Psoas muscle (tissue), 8 donors: ENCODE measurements around the gene ABCC6. TPM values are rescaled to one million over a fixed set of nuclear protein-coding genes. Genes with fewer than 3 reads are reported as not detected.

Source experiments
- ATAC-seq, 4 donors: fragments of 200-7000 bp; cut with Tn5 transposase; one replicate each; pipeline ENCODE4 v1.9.1; 2020; ENCODE audit warnings: moderate library complexity in 3 of 4, mild to moderate bottlenecking in 2 of 4
- DNase-seq, 2 donors: peaks; one replicate each; pipeline ENCODE4 v3.0.0-alpha.2; 2020
- H3K27ac ChIP-seq: fragments of 200-600 bp; one replicate; pipeline ENCODE4 v1.8.0; 2022
- H3K27me3 ChIP-seq, 3 donors: fragments of 200-600 bp in 1 of 3; one replicate each; pipeline versions ENCODE4 v1.6.1 to v1.8.0; 2013 to 2022; ENCODE audit warnings: low read length in 2 of 3, mild to moderate bottlenecking in 2 of 3, moderate library complexity in 1 of 3; ENCODE audit not compliant: insufficient read depth in 3 of 3
- H3K36me3 ChIP-seq, 2 donors: fragments of 200-600 bp in 1 of 2; one replicate each; pipeline versions ENCODE4 v1.6.1 to v1.8.0; 2013 to 2022; ENCODE audit warnings: low read depth in 1 of 2, mild to moderate bottlenecking in 1 of 2, moderate library complexity in 1 of 2; ENCODE audit not compliant: insufficient read depth in 1 of 2
- H3K4me1 ChIP-seq: fragments of 200-600 bp; one replicate; pipeline ENCODE4 v1.8.0; 2022
- H3K4me3 ChIP-seq: fragments of 200-600 bp; one replicate; pipeline ENCODE4 v1.8.0; 2022; ENCODE audit warnings: mild to moderate bottlenecking
- H3K9me3 ChIP-seq: fragments of 200-600 bp; one replicate; pipeline ENCODE4 v1.8.0; 2022
- CTCF ChIP-seq: fragments of 200-600 bp; IDR thresholded peaks from one replicate; pipeline ENCODE4 v1.8.0; 2022; ENCODE audit warnings: antibody characterized with exemption
- WGBS, 3 donors: extraction: QIAGEN DNeasy Blood & Tissue Kit; methylation state at CpG; one replicate each; pipeline versions ENCODE4 v1.1.6 to v1.1.7; 2013; 5-methylcytosine and 5-hydroxymethylcytosine counted together
- intact Hi-C, 2 donors: fragments of 100-400 bp; cut with DNase I; formaldehyde crosslinking; loops; one replicate each; pipeline versions ENCODE4 v1.11.0 to v1.14.2; 2022
- polyA plus RNA-seq, 3 donors: library from polyadenylated mRNA; stranded (reverse); fragments of 200-250 nt; gene quantifications; one replicate each; pipeline ENCODE4 v1.2.3, GENCODE V29; 2013
- total RNA-seq, 4 donors: library from RNA; stranded (reverse); fragmentation: NEBNext Ultra II Directional in 2 of 4; extraction: Animal tissue kit (Norgen Biotek cat#: 25700) in 2 of 4; gene quantifications; one replicate each; pipeline versions ENCODE4 v1.2.1 to v1.2.4, GENCODE V29; 2021 to 2023
- donor health status: healthy with polysubstance abuse.
- donor health status: DM: no; HTN: no; CAD: no; lungs with moderate emphysema.
- donor health status: Bipolar disorder and iron deficiency.
- donor health status: healthy.
- donor health status: DM: yes; HTN: yes; CAD: no.
- donor health status: DM: no; HTN: no; CAD: no.
- donor health status: DM: no; HTN: no; CAD: no.
- donor health status: DM: yes; HTN: yes; CAD: no.

The ABCC6 gene
- total and polyA plus RNA-seq, 7 donors, result 0.06 to 3.0 (median 0.32) TPM

GRCh38 chr16:16100631-16101030, 122.7 kb downstream of the ABCC6 start:
- H3K36me3 ChIP-seq, result peaks cover 0 to 55% of the 10 kb centered on the region in 2 donors
- no peak overlapping the region for H3K4me3 ChIP-seq
- H3K9me3 ChIP-seq, result no peaks in the 10 kb centered on the region
- 70 to 74% (median 71%) methylated on average over 8 of the region's 8 CpGs for WGBS, 3 donors
- no peak for TF ChIP-seq CTCF
- H3K4me1 ChIP-seq, result peaks cover 7% of the 10 kb centered on the region
- no peak overlapping the region for H3K27ac ChIP-seq
- intact Hi-C loops, result no loop called here
- no peaks in the 10 kb centered on the region for H3K27me3 ChIP-seq
- ATAC-seq, result no peak
- DNase-seq, result no peak

- TF ChIP-seq CTCF, result no peak
- Histone ChIP-seq H3K36me3 (peaks cover 0 to 50% of the 10 kb centered on the region in 2 donors), H3K4me1 (peaks cover 7% of the 10 kb centered on the region), H3K27me3 (no peaks in the 10 kb centered on the region), H3K4me3 (no peak overlapping the region), H3K27ac (no peak overlapping the region), H3K9me3 (no peaks in the 10 kb centered on the region)
- no peak for ATAC-seq
- intact Hi-C loops, result no loop called here
- WGBS, 3 donors, result 94 to 96% (median 95%) methylated on average over 4 of the region's 4 CpGs
- DNase-seq, result no peak
These were observed 124.0 kb downstream of the ABCC6 start for GRCh38 chr16:16099320-16099719.

Other genes with a start within 250 kb of the ABCC6 start
- 10 to 100 TPM; 37.3 to 55.8 (median 42.9) TPM for gene NOMO3, start 9.0 kb upstream of the ABCC6 start, total RNA-seq
- gene NOMO3, start 9.0 kb upstream of the ABCC6 start, polyA plus RNA-seq, result 10 to 100 TPM in 1 of 3 donors, 1 to 10 TPM in 2; 4.8 to 44.7 (median 7.0) TPM
- gene NPIPA7, start 155.6 kb upstream of the ABCC6 start, total RNA-seq, result 1 to 10 TPM in 3 of 4 donors, not detected in 1; 2.6 to 2.8 (median 2.6) TPM
- 10 to 100 TPM in 1 of 3 donors, 1 to 10 TPM in 2; 1.7 to 12.2 (median 4.8) TPM for gene NPIPA7, start 155.6 kb upstream of the ABCC6 start, polyA plus RNA-seq